D721Med (cell line): ENCODE measurements around the gene PIGB.
"Not testable (repeated sequence)": the region's sequence is repeated elsewhere in the genome, so short reads cannot be mapped to it uniquely, and the experiment has no call there.

ENCODE experiments used
- DNase-seq: peaks from one replicate; pipeline ENCODE4 v3.0.0; 2011; ENCODE audit warnings: low spot score; ENCODE audit not compliant: insufficient read length
- FAIRE-seq: peaks from 2 replicates; lab custom pipeline; 2011; peaks lifted over from hg19 to GRCh38; lab: Jason Lieb, UNC
- TF ChIP-seq, protein P1 (sequence below): IDR thresholded peaks from 2 replicates; pipeline ENCODE4 v1.5.1; 2012; ENCODE audit warnings: mild to moderate bottlenecking, control low read depth; ENCODE audit not compliant: insufficient read depth; ENCODE audit errors: missing control alignments

PIGB gene

DNA sequence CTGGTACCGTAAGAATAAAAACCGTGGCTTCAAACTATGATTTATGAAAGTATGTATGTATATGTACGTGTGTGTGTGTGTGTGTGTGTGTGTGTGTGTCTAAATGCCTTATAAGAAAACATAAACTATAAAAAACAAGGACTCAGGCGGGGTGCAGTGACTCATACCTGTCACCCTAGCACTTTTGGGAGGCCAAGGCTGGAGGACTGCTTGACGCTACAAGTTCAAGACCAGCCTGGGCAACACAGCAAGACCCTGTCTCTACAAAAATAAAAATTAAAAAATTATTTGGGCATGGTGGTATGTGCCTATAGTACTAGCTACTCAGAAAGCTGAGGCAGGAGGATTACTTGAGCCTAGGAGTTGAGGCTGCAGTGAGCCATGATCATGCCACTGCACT is 60.1 kb downstream of the PIGB start:
- DNase-seq: no peak
- no peak for FAIRE-seq
- TF ChIP-seq, protein P1, sequence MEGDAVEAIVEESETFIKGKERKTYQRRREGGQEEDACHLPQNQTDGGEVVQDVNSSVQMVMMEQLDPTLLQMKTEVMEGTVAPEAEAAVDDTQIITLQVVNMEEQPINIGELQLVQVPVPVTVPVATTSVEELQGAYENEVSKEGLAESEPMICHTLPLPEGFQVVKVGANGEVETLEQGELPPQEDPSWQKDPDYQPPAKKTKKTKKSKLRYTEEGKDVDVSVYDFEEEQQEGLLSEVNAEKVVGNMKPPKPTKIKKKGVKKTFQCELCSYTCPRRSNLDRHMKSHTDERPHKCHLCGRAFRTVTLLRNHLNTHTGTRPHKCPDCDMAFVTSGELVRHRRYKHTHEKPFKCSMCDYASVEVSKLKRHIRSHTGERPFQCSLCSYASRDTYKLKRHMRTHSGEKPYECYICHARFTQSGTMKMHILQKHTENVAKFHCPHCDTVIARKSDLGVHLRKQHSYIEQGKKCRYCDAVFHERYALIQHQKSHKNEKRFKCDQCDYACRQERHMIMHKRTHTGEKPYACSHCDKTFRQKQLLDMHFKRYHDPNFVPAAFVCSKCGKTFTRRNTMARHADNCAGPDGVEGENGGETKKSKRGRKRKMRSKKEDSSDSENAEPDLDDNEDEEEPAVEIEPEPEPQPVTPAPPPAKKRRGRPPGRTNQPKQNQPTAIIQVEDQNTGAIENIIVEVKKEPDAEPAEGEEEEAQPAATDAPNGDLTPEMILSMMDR: no peak

DNA sequence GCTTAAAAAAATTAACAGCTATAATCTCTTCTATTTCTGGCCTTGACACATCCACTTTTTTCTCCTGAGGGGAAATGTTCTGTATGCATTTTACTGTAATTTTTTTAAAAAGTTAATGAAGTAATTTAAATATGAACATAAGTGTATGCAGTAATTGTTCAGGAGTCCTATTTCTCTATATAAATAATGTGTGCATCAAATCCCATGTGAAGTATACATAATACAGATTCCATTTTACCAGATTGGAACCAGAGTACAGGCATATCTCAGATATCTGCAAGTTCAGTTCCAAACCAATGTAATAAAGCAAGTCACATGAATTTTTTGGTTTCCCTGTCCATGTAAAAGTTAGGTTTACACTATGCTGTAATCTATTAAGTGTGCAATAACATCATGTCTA is 62.6 kb downstream of the PIGB start:
- DNase-seq (no peak), FAIRE-seq (no peak)
- TF ChIP-seq, protein P1: no peak

DNA sequence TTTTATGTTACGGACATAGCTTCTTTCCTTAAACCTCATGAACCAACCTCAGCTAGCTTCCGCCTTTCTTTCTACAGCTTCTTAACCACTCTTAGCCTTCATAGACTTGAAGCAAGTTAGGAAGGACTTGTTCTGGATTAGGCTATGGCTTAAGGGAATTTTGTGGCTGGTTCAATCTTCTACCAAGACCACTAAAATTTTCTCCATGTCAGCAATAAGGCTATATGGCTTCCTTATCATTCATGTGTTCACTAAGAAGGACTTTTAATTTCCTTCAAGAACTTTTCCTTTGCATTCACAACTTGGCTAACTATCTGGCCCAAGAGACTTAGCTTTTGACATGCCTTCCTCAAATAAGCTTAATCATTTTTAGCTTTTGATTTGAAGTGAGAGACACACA is 64.7 kb downstream of the PIGB start:
- DNase-seq: no peak
- no peak for FAIRE-seq
- TF ChIP-seq, protein P1: no peak

DNA sequence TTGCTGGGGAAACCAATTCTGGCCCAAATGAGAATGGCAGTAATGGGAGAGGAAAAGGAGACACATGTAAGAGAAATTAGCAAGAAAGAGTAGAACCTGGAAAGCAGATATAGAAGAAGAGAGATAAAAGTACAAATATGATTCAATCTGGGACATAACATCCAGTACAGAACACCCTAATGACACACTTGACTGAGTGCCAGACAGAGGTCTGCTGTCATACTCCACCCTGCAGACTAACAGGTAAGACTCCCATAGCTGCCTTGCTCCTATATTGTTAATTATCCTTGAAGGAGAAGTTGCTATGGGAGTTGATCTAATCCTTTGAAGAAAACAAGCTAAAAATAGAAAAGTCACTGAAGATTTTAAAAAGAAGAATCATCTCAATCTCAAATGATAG is 68.0 kb downstream of the PIGB start:
- FAIRE-seq (no peak), DNase-seq (no peak)

DNA sequence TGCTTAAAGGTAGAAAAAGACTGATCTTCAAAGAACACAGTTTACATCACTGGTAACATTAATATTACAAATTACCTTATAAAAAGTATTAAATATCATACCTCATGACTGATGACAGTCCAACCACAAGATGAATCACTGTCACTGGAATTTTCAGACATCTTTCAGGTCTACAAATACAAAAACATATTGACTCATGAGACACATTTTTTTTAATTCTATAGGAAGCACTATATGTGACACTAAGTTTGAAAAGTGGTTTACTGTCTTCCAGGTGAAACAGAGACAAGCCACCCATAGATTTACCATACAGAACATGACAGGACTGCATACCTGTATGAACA is 70.2 kb downstream of the PIGB start:
- DNase-seq: no peak
- TF ChIP-seq, protein P1: no peak

More for the DNA sequence above, 68.0 kb downstream of the PIGB start:
- TF ChIP-seq, protein P1: no peak

DNA sequence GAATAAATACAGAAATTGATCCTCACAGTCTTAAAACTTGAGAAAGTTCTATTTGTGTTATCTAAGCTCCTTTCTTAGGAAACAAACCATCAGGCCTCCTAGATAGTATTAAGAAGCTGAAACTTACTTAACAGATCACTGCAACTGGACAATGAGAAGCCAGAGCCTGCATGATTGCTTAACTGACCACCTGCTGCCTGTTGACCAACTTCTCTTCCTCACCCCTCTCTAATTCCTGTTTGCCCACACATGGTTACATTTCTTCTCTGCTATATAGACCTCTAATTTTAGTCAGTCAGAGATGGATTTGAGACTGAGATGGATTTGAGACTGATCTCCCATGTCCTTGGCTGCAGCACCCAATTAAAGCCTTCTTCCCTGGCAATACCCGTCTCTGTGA is 75.7 kb downstream of the PIGB start:
- DNase-seq: no peak
- TF ChIP-seq, protein P1: no peak
- no peak for FAIRE-seq

More for the DNA sequence above, 70.2 kb downstream of the PIGB start:
- FAIRE-seq: no peak

DNA sequence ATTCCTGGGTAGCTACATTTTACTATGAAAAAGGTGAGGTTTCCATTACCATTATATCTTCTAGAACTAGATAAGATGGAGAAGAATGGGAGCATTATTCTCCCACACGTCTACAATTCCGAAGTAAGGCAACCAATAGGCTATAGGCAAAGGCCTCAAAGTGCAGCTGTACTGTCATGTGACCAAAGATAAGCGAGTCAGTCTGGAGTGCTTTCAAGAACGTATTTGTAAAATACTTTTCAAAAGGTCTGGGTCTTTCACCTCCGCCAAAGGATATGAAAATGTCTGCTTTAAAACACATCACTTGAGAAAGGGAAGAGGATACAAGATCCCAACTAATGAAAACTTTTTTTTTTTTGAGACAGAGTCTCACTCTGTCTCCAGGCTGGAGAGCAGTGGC is 79.2 kb downstream of the PIGB start:
- FAIRE-seq: no peak
- DNase-seq: no peak
- TF ChIP-seq, protein P1: no peak

DNA sequence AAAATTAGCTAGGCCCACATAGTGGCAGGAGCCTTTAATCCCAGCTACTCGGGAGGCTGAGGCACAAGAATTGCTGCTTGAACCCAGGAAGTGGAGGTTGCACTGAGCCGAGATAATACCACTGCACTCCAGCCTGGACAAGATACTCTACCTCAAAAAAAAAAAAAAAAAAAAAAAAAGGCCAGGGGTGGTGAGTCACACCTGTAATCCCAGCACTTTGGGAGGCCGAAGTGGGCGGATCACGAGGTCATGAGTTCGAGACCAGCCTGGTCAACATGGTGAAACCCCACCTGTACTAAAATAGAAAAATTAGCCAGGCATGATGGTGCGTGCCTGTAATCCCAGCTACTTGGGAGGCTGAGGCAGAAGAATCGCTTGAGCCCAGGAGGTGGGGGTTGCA is 81.0 kb downstream of the PIGB start:
- FAIRE-seq, DNase-seq: not testable (repeated sequence)
